ENCODE data around the gene LMAN2. TPM values are rescaled to one million over a fixed set of nuclear protein-coding genes. Genes with fewer than 3 reads are reported as not detected.

Gene LMAN2
- total RNA-seq, 4 donors from 2014 or later: 193 to 321 (median 268) TPM

DNA sequence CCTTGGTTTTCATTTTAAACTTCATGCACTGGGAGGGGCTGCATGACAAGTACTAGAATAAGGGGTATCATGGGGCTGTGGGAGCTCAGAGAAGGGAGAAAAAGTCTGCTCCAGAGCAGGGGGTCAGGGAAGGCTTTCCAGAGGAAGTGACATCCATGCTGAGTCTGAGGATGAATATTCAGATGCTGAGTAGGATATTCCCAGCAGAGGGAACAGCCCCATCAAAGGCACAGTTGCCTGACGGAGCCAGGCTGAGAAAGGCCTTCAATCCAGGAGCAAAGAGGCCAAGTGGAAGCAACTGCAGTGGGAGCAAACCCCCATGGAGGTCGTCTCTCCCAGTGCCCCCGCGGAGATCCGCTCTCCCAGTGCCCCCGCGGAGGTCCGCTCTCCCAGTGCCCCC is 44.6 kb upstream of the LMAN2 start:
- H3K4me3 ChIP-seq: no peak overlapping the region
- H3K27ac ChIP-seq: no peak overlapping the region
- peaks cover 0 to 5% (median 0%) of the 10 kb centered on the region in 4 donors for H3K9me3 ChIP-seq
- peaks cover 0 to 11% (median 0%) of the 10 kb centered on the region in 4 donors for H3K4me1 ChIP-seq
- no peaks in the 10 kb centered on the region for H3K36me3 ChIP-seq
- DNase-seq: no peak
- peaks cover 0 to 9% of the 10 kb centered on the region in 2 donors for H3K27me3 ChIP-seq
- TF ChIP-seq CTCF (IDR thresholded peaks at IDR 0.05) (no peak), POLR2A (IDR thresholded peaks at IDR 0.05) (no peak)

- H3K4me3 ChIP-seq: no peak overlapping the region
- TF ChIP-seq POLR2A (IDR thresholded peaks at IDR 0.05) (no peak), CTCF (IDR thresholded peaks at IDR 0.05) (no peak)
- H3K36me3 ChIP-seq: no peaks in the 10 kb centered on the region
- no peaks in the 10 kb centered on the region for H3K9me3 ChIP-seq
- H3K4me1 ChIP-seq: peaks cover 0 to 19% (median 17%) of the 10 kb centered on the region in 4 donors
- no peaks in the 10 kb centered on the region for H3K27me3 ChIP-seq
- H3K27ac ChIP-seq: no peak overlapping the region
- DNase-seq: no peak
Measured at GRCh38 chr5:177393990-177394389, 42.5 kb upstream of the LMAN2 start.

DNA sequence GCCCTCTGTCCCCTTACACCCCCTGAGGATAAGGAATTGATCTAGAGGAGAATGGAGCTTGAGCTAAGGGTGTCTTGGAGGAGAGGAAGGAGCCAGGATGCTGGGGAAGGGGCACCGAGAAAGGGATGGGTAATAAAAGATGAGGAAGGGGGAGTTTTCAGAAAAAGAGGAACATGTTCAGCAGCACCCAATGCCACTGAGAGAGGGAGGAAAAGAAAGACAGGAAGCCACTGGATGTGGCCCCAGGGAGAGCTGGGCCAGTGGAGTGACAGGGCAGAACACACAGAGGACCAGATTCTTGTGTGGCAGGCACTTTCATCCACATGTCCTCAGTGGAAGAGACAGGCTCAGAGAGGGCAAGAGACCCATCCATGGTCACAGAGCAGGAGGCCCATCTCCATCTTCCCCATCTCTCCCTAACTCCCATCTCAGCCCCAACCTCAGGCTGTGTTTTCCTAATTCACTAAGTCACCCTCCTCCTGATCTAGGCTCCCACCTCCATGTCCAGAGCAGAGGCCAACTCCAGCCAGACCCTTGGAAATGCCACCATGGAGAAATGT is 41.8 kb upstream of the LMAN2 start:
- Histone ChIP-seq H3K27ac (no peak overlapping the region), H3K4me3 (no peak overlapping the region), H3K9me3 (no peaks in the 10 kb centered on the region), H3K4me1 (peaks cover 0 to 24% (median 21%) of the 10 kb centered on the region in 4 donors), H3K27me3 (no peaks in the 10 kb centered on the region), H3K36me3 (no peaks in the 10 kb centered on the region)
- TF ChIP-seq POLR2A (IDR thresholded peaks at IDR 0.05): no peak
- no peak for TF ChIP-seq CTCF (IDR thresholded peaks at IDR 0.05)
- no peak for DNase-seq

DNA sequence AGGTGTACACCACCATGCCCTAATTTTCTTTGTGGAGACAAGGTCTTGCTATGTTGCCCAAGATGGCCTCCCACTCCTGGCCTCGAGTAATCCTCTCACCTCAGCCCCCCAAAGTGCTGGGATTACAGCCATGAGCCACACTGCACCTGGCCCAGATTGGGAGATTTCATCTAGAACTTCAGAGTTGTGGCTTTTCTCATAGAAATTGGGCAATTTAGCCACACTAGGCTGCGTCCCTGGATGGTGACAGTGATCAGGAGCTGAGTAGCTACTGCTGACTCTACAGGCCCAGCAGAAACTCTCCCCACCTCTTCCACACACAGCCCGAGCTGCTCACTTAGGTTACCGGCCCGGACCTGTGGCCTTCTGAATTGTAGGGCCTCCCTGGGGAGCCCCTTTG is 41.3 kb upstream of the LMAN2 start:
- no peaks in the 10 kb centered on the region for H3K27me3 ChIP-seq
- H3K9me3 ChIP-seq: no peaks in the 10 kb centered on the region
- no peak overlapping the region for H3K27ac ChIP-seq
- H3K4me1 ChIP-seq: peaks cover 0 to 29% (median 21%) of the 10 kb centered on the region in 4 donors
- no peak for TF ChIP-seq POLR2A (IDR thresholded peaks at IDR 0.05)
- no peak for TF ChIP-seq CTCF (IDR thresholded peaks at IDR 0.05)
- H3K4me3 ChIP-seq: no peak overlapping the region
- no peak for DNase-seq
- H3K36me3 ChIP-seq: no peaks in the 10 kb centered on the region

DNA sequence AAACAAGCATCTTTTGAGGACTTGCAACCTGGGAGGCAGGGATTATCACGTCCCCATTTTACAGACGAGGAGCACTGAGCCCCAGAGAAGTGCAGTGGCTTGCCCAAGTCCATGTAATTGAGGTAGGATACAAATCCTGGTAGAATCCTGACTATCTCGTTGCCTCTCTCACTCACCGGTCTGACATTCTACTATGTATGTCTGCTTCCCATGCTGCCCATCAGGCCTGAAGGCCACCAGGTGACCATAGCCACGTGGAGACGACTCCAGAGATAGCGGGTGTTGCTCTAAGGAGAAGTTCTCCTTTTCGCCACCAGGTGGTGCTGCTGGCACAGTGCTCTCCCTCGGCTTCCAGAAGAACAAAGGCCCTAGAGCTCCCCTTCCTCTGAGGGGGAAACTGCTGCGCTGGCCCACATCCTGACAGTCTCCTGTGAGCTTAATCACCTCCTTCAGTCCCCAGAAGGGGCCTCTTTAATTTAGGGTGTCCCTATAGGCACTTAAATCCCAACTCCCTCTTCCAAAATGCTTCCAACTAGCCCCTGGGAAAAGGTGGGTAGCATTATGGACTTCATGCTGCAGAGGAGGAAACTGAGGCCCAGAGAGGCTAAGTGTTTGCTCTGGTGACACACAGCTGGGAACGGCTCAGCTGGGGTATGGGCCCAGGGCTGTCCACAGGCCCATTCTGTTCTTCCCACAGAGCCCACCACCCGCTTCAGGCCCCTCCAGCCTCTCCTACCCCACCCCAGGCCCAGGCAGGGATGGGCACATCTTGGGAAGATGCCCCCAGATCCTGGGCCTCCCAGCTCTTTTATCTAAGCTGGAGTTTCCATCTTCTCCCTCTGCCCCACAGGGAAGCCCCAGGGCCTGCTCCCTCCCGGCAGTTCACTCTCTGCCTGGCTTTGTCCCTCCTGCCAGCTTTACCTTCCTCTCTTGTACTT is 39.2 kb upstream of the LMAN2 start:
- peak; percentile 96 to 99 (median 98) for TF ChIP-seq CTCF (IDR thresholded peaks at IDR 0.05)
- peak in 1 of 2 donors; percentile 41 for TF ChIP-seq POLR2A (IDR thresholded peaks at IDR 0.05)
- no peak overlapping the region for H3K4me3 ChIP-seq
- peak overlapping the region; percentile 32 to 74 (median 54) for H3K27ac ChIP-seq
- H3K9me3 ChIP-seq: no peaks in the 10 kb centered on the region
- DNase-seq: peak; percentile 83 to 95 (median 87)
- no peaks in the 10 kb centered on the region for H3K27me3 ChIP-seq
- no peaks in the 10 kb centered on the region for H3K36me3 ChIP-seq
- H3K4me1 ChIP-seq: peaks cover 0 to 29% (median 21%) of the 10 kb centered on the region in 4 donors

All from Peyer's patch (tissue), 4 donors.